ENCODE measurements around the gene BAIAP3. TPM values are rescaled to one million over a fixed set of nuclear protein-coding genes. Genes with fewer than 3 reads are reported as not detected.
A peak's percentile ranks its signal among the peaks of the same experiment; 100 is the strongest.
"Not testable (repeated sequence)": the region's sequence is repeated elsewhere in the genome, so short reads cannot be mapped to it uniquely, and the experiment has no call there.

Gene BAIAP3
- total and polyA plus RNA-seq, 2 donors: 0.63 to 2.7 TPM

GRCh38 chr16:1292808-1293207, 40.6 kb upstream of the BAIAP3 start:
- WGBS: 78% methylated on average over 8 of the region's 8 CpGs

GRCh38 chr16:1293921-1294656, 39.4 kb upstream of the BAIAP3 start:
- 59% methylated on average over 11 of the region's 11 CpGs for WGBS
- H3K4me3 ChIP-seq (ENCODE audit: low read depth, low read length): no peak overlapping the region

More at GRCh38 chr16:1292808-1293207, 40.6 kb upstream of the BAIAP3 start:
- DNase-seq (ENCODE audit: extremely low spot score); H3K4me3 ChIP-seq (ENCODE audit: low read depth, low read length); H3K36me3 ChIP-seq (ENCODE audit: insufficient read depth); H3K27ac ChIP-seq (ENCODE audit: low read depth); H3K4me1 ChIP-seq (ENCODE audit: insufficient read depth): not testable (repeated sequence)

GRCh38 chr16:1295465-1295864, 38.0 kb upstream of the BAIAP3 start:
- Histone ChIP-seq H3K4me3 (ENCODE audit: low read depth, low read length) (no peak overlapping the region), H3K27ac (ENCODE audit: low read depth) (no peak overlapping the region), H3K36me3 (ENCODE audit: insufficient read depth) (no peaks in the 10 kb centered on the region), H3K4me1 (ENCODE audit: insufficient read depth) (no peaks in the 10 kb centered on the region)
- 36% methylated on average over 5 of the region's 5 CpGs for WGBS
- DNase-seq (ENCODE audit: extremely low spot score): no peak

More at GRCh38 chr16:1293921-1294656, 39.4 kb upstream of the BAIAP3 start:
- no peak for DNase-seq (ENCODE audit: extremely low spot score)
- H3K27ac ChIP-seq (ENCODE audit: low read depth): no peak overlapping the region
- H3K4me1 ChIP-seq (ENCODE audit: insufficient read depth): no peaks in the 10 kb centered on the region
- no peaks in the 10 kb centered on the region for H3K36me3 ChIP-seq (ENCODE audit: insufficient read depth)

GRCh38 chr16:1296688-1297017, 36.8 kb upstream of the BAIAP3 start:
- not testable (repeated sequence) for H3K4me3 ChIP-seq (ENCODE audit: low read depth, low read length); H3K27ac ChIP-seq (ENCODE audit: low read depth); H3K36me3 ChIP-seq (ENCODE audit: insufficient read depth); H3K4me1 ChIP-seq (ENCODE audit: insufficient read depth); DNase-seq (ENCODE audit: extremely low spot score)
- WGBS: 78% methylated on average over 8 of the region's 8 CpGs

GRCh38 chr16:1297018-1297696, 36.3 kb upstream of the BAIAP3 start:
- H3K4me3 ChIP-seq (ENCODE audit: low read depth, low read length): no peak overlapping the region
- WGBS: 38% methylated on average over 6 of the region's 6 CpGs
- H3K36me3 ChIP-seq (ENCODE audit: insufficient read depth): no peaks in the 10 kb centered on the region
- DNase-seq (ENCODE audit: extremely low spot score): no peak
- H3K4me1 ChIP-seq (ENCODE audit: insufficient read depth): no peaks in the 10 kb centered on the region
- no peak overlapping the region for H3K27ac ChIP-seq (ENCODE audit: low read depth)

- Histone ChIP-seq H3K27ac (ENCODE audit: low read depth) (peak overlapping the region; percentile 48), H3K4me3 (ENCODE audit: low read depth, low read length) (no peak overlapping the region), H3K4me1 (ENCODE audit: insufficient read depth) (no peaks in the 10 kb centered on the region), H3K36me3 (ENCODE audit: insufficient read depth) (no peaks in the 10 kb centered on the region)
- 91% methylated on average over 14 of the region's 14 CpGs for WGBS
- no peak for DNase-seq (ENCODE audit: extremely low spot score)
These were observed 35.0 kb upstream of the BAIAP3 start for GRCh38 chr16:1298406-1298805.

GRCh38 chr16:1299012-1299867, 34.2 kb upstream of the BAIAP3 start:
- H3K36me3 ChIP-seq (ENCODE audit: insufficient read depth): no peaks in the 10 kb centered on the region
- no peak for DNase-seq (ENCODE audit: extremely low spot score)
- peak overlapping the region; percentile 55 for H3K27ac ChIP-seq (ENCODE audit: low read depth)
- no peak overlapping the region for H3K4me3 ChIP-seq (ENCODE audit: low read depth, low read length)
- H3K4me1 ChIP-seq (ENCODE audit: insufficient read depth): no peaks in the 10 kb centered on the region
- 75% methylated on average over 31 of the region's 31 CpGs for WGBS

- Histone ChIP-seq H3K36me3 (ENCODE audit: insufficient read depth) (no peaks in the 10 kb centered on the region), H3K27ac (ENCODE audit: low read depth) (peak overlapping the region; percentile 55), H3K4me1 (ENCODE audit: insufficient read depth) (no peaks in the 10 kb centered on the region), H3K4me3 (ENCODE audit: low read depth, low read length) (no peak overlapping the region)
- DNase-seq (ENCODE audit: extremely low spot score): no peak
- 80% methylated on average over 12 of the region's 12 CpGs for WGBS
These were observed 33.6 kb upstream of the BAIAP3 start for GRCh38 chr16:1299868-1300203.

GRCh38 chr16:1300664-1301476, 32.6 kb upstream of the BAIAP3 start:
- Histone ChIP-seq H3K4me1 (ENCODE audit: insufficient read depth) (no peaks in the 10 kb centered on the region), H3K4me3 (ENCODE audit: low read depth, low read length) (no peak overlapping the region), H3K36me3 (ENCODE audit: insufficient read depth) (no peaks in the 10 kb centered on the region), H3K27ac (ENCODE audit: low read depth) (peak overlapping the region; percentile 31)
- DNase-seq (ENCODE audit: extremely low spot score): no peak
- WGBS: 11% methylated on average over 42 of the region's 42 CpGs

- Histone ChIP-seq H3K4me1 (ENCODE audit: insufficient read depth) (no peaks in the 10 kb centered on the region), H3K36me3 (ENCODE audit: insufficient read depth) (no peaks in the 10 kb centered on the region), H3K27ac (ENCODE audit: low read depth) (no peak overlapping the region), H3K4me3 (ENCODE audit: low read depth, low read length) (no peak overlapping the region)
- no peak for DNase-seq (ENCODE audit: extremely low spot score)
- 73% methylated on average over 12 of the region's 12 CpGs for WGBS
These were observed 31.9 kb upstream of the BAIAP3 start for GRCh38 chr16:1301562-1301961.

GRCh38 chr16:1305823-1306222, 27.6 kb upstream of the BAIAP3 start:
- 66% methylated on average over 12 of the region's 12 CpGs for WGBS
- no peak overlapping the region for H3K27ac ChIP-seq (ENCODE audit: low read depth)
- H3K4me3 ChIP-seq (ENCODE audit: low read depth, low read length): no peak overlapping the region
- no peaks in the 10 kb centered on the region for H3K4me1 ChIP-seq (ENCODE audit: insufficient read depth)
- H3K36me3 ChIP-seq (ENCODE audit: insufficient read depth): no peaks in the 10 kb centered on the region
- no peak for DNase-seq (ENCODE audit: extremely low spot score)

- Histone ChIP-seq H3K4me3 (ENCODE audit: low read depth, low read length) (no peak overlapping the region), H3K4me1 (ENCODE audit: insufficient read depth) (peaks cover 2% of the 10 kb centered on the region), H3K36me3 (ENCODE audit: insufficient read depth) (no peaks in the 10 kb centered on the region), H3K27ac (ENCODE audit: low read depth) (no peak overlapping the region)
- no peak for DNase-seq (ENCODE audit: extremely low spot score)
- WGBS: 63% methylated on average over 4 of the region's 4 CpGs
These were observed 27.1 kb upstream of the BAIAP3 start for GRCh38 chr16:1306334-1306733.

All from urinary bladder (tissue), 4 donors.